GM18873 (cell line): ENCODE results near the gene ZBED4.
"Not testable (repeated sequence)": the region's sequence is repeated elsewhere in the genome, so short reads cannot be mapped to it uniquely, and the experiment has no call there.

Source experiments
- ATAC-seq: cut with Tn5 transposase; IDR thresholded peaks from one replicate; pipeline ENCODE4 v1.9.1; 2021; ENCODE audit warnings: mild to moderate bottlenecking, moderate library complexity, moderate number of reproducible peaks; ENCODE audit not compliant: unreplicated experiment, low FRiP score

Gene ZBED4

GRCh38 chr22:49826603-49827270, 26.9 kb upstream of the ZBED4 start:
- ATAC-seq, result no peak

- ATAC-seq, result no peak
These were observed 26.3 kb upstream of the ZBED4 start for GRCh38 chr22:49827271-49827852.

GRCh38 chr22:49827853-49828598, 25.6 kb upstream of the ZBED4 start, which contains the start of gene BRD1:
BRD1 (minus strand) TSS chr22:49827873; CDS start chr22:49824317, 3,556 bp downstream.
- no peak for ATAC-seq

- no peak for ATAC-seq
These were observed 25.1 kb upstream of the ZBED4 start for GRCh38 chr22:49828599-49828965.

GRCh38 chr22:49829044-49829853, 24.4 kb upstream of the ZBED4 start:
- ATAC-seq, result no peak

- ATAC-seq, result no peak
These were observed 20.2 kb upstream of the ZBED4 start for GRCh38 chr22:49833340-49834007.

- no peak for ATAC-seq
These were observed 14.6 kb upstream of the ZBED4 start for GRCh38 chr22:49838771-49839717.

GRCh38 chr22:49845241-49845640, 8.4 kb upstream of the ZBED4 start:
- no peak for ATAC-seq

GRCh38 chr22:49845666-49846459, 7.8 kb upstream of the ZBED4 start:
- no peak for ATAC-seq

GRCh38 chr22:49847751-49848689, 5.6 kb upstream of the ZBED4 start:
- no peak for ATAC-seq

GRCh38 chr22:49848690-49849160, 4.9 kb upstream of the ZBED4 start:
- no peak for ATAC-seq

- no peak for ATAC-seq
These were observed 4.3 kb upstream of the ZBED4 start for GRCh38 chr22:49849161-49850020.

- no peak for ATAC-seq
These were observed 3.4 kb upstream of the ZBED4 start for GRCh38 chr22:49850021-49850911.

GRCh38 chr22:49850959-49851802, 2.5 kb upstream of the ZBED4 start:
- ATAC-seq, result no peak

GRCh38 chr22:49852568-49852897, 1.1 kb upstream of the ZBED4 start:
- not testable (repeated sequence) for ATAC-seq
